HS-27A (cell line): Measurements from ENCODE around the gene PRUNE2.
"Not testable (repeated sequence)": the region's sequence is repeated elsewhere in the genome, so short reads cannot be mapped to it uniquely, and the experiment has no call there.

Source experiments
- DNase-seq: peaks from one replicate; pipeline ENCODE4 v3.0.0-alpha.2; 2012; ENCODE audit warnings: low read depth, missing footprints

Gene PRUNE2

DNA sequence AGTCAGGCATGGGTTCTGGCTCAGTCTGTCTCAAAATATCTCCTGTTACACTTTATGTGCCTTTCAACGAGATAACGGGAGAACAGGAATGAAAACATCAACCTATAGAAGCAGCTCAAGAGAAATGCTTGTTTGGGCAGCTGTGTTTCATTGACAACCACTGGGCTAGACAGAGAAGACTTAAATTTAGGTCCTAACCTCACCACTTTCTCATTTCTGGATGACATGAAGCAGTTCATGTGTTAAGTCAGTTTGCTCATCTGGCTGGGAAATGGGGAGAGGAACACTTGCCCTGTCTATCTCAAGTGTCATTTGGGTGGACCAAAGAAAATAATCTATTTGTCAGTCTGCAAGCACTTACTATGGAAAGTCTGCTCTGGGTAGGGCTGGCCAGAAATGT is 208.4 kb downstream of the PRUNE2 start:
- no peak for DNase-seq

DNA sequence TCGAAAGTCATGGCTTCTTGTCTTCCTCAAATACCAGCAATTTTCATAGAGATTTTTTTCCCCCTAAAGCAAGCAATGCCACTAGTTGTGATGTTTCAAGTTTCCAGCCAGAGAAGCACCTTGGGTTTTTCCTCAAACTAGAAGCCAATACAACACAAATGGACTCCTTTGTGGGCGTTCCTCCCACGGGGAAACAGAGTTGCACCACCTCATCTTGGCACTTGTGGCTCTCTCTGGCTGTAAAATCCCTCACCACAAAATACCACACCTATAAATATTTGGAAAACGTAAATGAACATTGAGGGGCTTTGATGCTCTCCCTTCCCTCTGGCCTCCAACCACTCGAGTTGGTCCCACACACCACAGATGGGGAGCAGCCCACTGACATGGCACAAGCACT is 208.8 kb downstream of the PRUNE2 start:
- no peak for DNase-seq

DNA sequence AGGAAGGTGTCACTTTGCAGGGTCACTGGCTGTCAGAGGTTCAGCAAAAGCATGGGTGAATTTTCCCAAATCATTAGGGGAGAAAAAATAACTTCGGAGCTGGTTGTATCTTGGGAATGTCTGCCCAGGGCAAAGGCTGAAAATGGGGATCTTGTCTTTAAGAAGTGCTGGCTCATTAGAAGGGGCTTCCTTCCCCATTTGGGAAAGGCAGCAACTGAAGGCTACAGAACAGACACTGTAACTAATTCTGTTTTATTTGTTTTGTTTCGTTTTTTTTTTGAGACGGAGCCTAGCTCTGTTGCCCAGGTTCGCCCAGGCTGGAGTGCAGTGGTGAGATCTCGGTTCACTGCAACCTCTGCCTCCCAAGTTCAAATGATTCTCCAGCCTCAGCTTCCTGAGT is 212.0 kb downstream of the PRUNE2 start:
- DNase-seq: no peak

DNA sequence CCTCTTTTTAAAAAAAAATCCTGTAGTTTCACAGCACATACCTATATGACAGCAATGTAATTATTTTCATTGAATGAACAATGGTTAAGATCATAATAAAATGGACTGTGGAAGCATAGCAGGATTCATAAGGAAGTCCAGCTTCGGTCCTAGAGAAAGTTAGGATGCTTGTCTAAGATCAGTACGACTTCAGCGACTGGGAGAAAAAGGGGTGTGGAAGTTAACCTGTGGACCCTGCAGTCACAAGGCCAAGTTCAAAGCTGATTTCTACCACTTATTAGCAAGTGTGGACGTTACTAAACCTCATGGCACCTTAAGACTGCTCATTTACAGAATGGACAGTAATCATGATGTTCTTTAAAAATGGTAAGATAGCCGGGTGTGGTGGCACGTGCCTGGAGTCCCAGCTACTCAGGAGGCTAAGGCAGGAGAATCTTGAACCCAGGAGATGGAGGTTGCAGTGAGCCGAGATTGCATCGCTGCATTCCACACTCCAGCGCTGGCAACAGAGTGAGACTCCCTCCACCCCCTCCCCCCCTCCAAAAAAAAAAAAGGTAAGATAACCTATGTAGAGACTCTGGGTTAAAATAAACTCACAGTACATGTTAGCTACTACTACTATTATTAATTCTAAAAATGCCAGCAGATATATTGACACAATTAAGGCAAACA is 213.3 kb downstream of the PRUNE2 start:
- no peak for DNase-seq

- no peak for DNase-seq
These were observed 214.2 kb downstream of the PRUNE2 start for GRCh38 chr9:76691517-76692313.

DNA sequence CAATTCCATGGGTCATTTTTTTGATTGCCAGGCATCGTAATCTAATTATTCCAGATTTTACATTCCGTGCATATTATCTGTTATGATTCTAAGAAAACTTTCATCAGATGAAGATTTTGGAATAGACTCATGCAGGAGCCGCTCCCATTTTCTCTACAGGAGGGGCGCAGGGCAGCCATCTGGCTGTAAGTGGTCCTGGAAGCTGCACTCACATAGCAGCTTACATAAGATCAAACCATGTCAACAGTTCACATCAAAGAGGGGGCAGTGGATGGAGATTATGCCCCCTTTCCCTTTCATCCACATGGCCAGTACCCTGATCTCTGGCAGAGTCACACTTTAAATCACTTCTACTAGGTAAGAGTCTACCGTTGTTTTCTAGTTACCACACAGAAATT is 214.9 kb downstream of the PRUNE2 start:
- no peak for DNase-seq

- DNase-seq: no peak
These were observed 215.5 kb downstream of the PRUNE2 start for GRCh38 chr9:76690246-76690972.

DNA sequence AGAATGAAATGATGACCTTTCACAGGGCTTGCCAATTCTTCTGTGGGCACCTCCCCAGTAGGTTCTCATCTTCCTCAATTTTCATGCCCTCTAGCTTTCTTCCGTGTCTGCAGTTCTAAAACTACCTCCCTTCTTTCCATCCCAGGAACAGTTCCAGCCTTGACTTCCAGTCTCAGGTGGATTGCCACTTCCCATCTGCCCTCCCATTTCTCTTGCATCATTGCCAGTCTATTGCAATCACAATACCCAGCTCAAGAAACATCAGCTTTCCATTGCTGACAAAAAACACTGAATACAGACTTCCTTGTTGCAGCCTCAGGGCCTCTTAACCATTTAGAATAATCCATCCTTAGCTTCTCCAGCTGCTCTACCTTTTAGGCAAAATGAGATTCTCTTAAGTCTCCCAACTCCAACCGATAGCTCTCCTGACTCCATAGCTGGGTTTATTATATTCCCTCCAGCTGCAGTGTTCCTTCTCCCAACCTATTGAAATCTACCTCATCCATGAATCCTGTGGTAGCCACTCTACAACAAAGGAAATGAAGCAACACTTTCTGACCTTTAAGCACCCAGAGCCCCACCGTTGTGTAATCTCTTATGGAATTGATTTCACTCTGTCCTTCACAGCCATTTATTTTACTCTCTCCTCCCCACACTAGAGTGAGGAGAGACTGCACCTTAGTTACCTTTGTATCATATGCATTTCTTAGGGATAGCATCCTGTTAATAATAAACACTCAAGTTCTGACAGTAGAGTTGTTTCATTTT is 217.3 kb downstream of the PRUNE2 start:
- DNase-seq: no peak

- peak; percentile 19 for DNase-seq
These were observed 218.0 kb downstream of the PRUNE2 start for GRCh38 chr9:76687861-76688391.

GRCh38 chr9:76686756-76687155 is 219.2 kb downstream of the PRUNE2 start:
- DNase-seq: no peak

GRCh38 chr9:76684213-76684612 is 221.7 kb downstream of the PRUNE2 start:
- no peak for DNase-seq

- no peak for DNase-seq
These were observed 224.4 kb downstream of the PRUNE2 start for GRCh38 chr9:76681556-76681955.

DNA sequence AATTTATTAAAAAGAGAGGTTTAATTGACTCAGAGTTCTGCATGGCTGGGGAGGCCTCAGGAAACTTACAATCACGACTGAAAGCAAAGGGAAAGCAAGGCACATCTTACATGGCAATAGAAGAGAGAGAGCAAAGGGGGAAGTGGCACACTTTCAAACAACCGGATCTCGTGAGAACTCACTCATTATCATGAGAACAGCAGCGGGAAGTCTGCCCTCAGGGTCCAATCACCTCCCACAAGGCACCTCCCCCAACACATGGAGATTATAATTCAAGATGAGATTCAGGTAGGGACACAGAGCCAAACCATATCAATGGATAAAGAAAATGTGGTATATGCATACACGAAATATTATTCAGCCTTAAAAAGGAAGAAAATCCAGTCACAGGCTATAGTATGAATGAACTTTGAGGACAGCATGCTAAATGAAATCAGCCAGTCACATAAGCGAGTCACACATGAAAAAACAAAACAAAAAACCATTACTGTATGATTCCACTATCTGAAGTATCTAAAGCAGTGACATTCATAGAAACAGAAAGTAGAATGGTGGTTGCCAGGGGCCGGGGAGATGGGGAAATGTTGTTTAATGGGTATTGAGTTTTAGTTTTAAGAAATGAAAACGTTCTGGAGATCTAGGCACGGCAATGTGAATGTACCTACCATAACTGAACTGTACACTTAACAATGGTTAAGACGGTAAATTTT is 225.0 kb downstream of the PRUNE2 start:
- DNase-seq: no peak

- no peak for DNase-seq
These were observed 228.3 kb downstream of the PRUNE2 start for GRCh38 chr9:76677481-76678055.

DNA sequence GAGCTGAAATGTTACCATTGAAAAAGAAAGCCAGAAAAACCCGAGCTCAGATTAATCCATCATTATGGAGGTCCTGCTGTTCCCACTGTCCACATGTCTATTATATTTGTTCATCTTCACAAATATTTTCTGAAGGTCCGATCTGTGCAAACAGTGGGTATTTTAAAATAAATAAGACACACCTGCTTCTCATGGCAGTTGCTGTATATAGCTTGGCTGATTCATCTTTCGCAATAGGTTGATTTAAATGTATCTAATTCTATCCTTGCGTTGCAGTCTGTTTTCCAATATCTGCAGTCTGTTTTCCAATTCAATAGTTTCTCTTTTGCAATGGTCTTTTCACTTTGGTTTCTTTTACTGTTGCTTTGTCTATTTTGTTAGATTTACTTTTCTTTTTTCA is 229.1 kb downstream of the PRUNE2 start:
- no peak for DNase-seq

DNA sequence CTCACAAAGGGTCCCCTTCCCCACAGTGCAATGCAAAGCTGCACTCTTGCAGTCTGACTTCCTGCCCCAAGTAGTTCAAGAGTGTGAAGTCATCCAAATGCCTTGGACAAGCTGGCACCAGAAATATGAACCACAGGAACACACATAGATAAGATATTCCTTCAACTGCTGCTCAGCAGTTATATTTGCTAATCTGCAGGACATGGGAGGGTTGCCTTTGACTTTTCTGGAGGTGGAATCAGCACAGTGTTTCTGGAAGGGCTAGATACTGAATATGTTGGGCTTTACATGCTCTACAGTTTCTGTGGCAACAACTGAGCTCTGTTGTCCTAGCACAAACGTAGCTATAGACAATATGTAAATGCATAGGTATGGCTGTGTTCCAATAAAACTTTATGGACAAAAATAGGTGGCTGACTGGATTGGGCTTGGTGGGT is 238.4 kb downstream of the PRUNE2 start:
- no peak for DNase-seq

GRCh38 chr9:76665966-76666365 is 239.9 kb downstream of the PRUNE2 start:
- not testable (repeated sequence) for DNase-seq

- DNase-seq: no peak
These were observed 240.5 kb downstream of the PRUNE2 start for GRCh38 chr9:76665458-76665857.

DNA sequence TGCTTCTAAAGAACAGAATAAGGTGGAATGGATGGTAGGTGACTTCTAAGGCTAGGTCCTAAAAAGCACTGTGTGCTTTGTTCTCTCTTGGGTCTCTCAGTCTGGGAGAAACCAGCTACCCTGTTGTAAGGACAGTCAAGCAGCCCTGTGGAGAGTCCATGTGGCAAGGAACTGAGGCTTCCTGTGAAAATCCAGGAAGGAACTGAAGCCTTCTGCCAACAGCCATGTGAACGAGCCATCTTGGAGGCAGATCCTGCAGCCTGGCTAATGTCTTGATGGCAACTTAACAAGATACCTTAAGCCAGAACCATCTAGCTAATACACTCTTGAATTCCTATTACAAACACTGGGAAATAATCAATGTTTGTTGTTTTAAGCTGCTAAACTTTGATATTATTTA is 241.8 kb downstream of the PRUNE2 start:
- DNase-seq: no peak

DNA sequence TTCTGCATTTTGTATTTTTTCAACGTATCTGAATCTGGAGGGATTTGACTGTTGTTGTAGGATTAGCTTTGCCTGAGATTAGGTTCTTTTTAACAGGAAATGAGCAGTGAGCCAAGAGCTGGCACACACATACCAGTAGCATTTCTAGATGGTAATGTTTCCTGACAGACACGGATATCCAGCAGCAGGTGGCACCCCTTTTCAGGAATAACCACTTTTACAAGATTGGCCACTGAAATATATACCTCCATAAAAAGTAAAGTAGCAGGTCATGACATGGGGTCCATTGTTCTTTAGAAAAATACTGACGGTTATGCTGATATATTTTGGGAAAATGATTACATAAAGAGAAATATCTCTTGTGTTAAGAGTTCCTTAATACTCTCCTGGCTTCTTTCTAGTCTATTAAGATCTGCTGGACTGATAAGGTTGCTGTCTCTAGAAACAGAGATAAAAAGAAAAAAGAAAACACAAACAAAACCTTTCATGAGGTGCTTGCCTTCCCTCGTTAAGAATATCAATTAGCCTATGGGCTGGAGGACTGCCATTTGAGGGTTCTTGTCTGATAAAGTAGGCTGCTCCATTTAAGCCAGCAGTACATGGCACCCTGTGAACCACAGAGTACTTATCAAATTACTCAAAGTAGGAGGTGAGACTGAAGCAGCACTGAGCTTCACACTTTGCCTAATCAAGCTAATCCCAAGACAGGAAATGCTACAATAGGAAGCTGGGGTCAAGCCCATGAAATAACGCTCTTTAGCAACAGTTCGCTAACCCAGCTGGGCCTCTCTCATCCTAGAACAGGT is 243.2 kb downstream of the PRUNE2 start:
- DNase-seq: no peak
